Activated naive CD4-positive, alpha-beta T cell treated with anti-CD3 and anti-CD28 coated beads, Interleukin-2, amount 50 U/mL, for 24 hours (primary cell): ENCODE measurements around the gene ANXA4.
"Not testable (repeated sequence)": the region's sequence is repeated elsewhere in the genome, so short reads cannot be mapped to it uniquely, and the experiment has no call there.

Experiments used
- H3K27ac Mint-ChIP-seq: one replicate; pipeline ENCODE4 v1.8.0; 2021; ENCODE audit warnings: mild to moderate bottlenecking, mixed read lengths
- H3K27me3 Mint-ChIP-seq: one replicate; pipeline ENCODE4 v1.8.0; 2021; ENCODE audit warnings: mixed read lengths
- H3K36me3 Mint-ChIP-seq: one replicate; pipeline ENCODE4 v1.8.0; 2021; ENCODE audit warnings: mixed read lengths
- H3K4me1 Mint-ChIP-seq: one replicate; pipeline ENCODE4 v1.8.0; 2021; ENCODE audit warnings: mixed read lengths
- H3K4me3 Mint-ChIP-seq: one replicate; pipeline ENCODE4 v1.8.0; 2021; ENCODE audit warnings: mild to moderate bottlenecking, mixed read lengths
- H3K9me3 Mint-ChIP-seq: one replicate; pipeline ENCODE4 v1.8.0; 2021; ENCODE audit warnings: mixed read lengths

The ANXA4 gene

DNA sequence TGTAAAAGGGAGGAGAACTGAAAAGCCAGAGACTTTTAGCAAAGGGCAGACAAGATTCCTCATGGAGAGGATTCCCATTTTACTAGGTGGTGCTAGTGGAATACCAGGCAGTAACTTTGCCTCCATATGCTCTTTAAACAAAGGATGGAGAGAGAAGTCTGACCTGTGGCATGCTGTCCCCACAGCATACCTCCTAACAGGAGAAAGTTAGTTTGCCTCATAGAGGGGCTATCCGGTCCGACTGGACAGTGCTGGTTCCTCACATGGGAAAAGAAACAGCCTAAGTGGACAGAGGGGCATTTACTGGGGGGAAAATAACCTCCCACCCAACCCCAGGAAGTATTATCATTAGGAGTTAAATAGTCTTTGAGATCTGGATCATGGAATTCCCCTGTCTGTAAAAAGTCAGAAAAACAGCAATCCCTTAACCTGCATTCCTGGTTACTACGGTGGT lies 55.9 kb downstream of the ANXA4 start:
- Mint-ChIP-seq H3K27ac (no peak overlapping the region), H3K27me3 (no peaks in the 10 kb centered on the region), H3K4me3 (no peak overlapping the region), H3K4me1 (peaks cover 16% of the 10 kb centered on the region), H3K9me3 (no peaks in the 10 kb centered on the region), H3K36me3 (peaks cover 4% of the 10 kb centered on the region)

DNA sequence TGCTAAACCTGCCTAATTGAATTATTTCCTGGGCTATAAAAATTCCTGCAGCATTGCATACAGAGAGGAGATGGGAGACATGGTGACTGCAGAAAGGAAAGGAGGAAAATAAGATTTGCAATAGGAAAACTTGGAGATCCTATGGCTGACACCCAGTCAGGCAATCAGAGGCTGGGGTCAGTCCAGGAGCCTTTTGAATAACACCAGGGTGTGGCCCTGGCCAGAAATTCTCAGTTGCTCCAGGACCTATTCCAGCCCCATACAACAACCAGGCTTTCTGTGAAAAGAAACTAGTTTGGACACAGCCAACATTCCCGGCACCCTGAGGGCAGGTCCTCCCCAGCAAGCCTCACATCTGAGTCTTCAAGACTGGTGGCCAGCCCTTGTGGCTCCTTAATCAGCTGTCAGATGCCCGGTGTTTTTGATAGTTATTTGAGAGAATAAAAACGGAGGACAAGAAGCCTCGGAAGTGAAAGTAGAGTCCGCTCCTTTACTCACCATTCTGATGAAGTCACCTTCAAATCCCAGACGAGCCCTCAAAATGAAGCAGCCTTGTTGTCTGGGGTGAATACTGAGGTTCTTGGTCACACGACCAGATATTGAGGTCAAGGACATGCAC lies 56.5 kb downstream of the ANXA4 start:
- peak overlapping the region; percentile 19 for H3K4me3 Mint-ChIP-seq
- peaks cover 21% of the 10 kb centered on the region for H3K4me1 Mint-ChIP-seq
- no peaks in the 10 kb centered on the region for H3K27me3 Mint-ChIP-seq
- peaks cover 4% of the 10 kb centered on the region for H3K36me3 Mint-ChIP-seq
- H3K9me3 Mint-ChIP-seq, result no peaks in the 10 kb centered on the region
- no peak overlapping the region for H3K27ac Mint-ChIP-seq

DNA sequence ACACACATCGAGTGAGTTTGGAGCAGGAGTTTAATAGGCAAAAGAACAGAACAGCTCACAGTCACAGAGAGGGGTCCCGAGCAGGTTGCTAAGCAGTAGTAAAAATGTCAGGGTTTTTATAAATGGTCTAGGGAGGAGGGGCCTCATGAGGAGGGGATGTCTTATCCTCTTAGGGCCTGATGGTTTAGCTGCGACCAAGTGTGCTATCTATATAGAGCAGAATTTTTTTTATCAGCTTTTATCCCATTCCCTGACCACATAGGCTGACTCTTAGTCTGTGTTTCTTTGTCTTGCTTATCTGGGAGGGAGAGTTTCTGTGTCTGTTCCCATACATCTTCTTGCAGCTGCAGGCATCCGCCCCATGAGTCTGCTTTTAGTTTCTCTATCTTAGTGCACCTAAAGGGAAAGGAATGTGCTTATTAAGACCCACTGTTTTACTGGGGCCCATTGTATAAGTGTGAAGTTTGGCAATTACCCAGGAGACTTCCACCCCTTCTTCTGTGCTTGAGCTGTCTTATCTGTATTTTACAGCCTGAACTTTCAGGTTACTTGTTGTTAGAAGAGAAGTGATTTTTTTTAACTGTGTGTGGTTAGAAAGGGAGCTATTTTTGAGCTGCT lies 57.1 kb downstream of the ANXA4 start:
- peaks cover 25% of the 10 kb centered on the region for H3K4me1 Mint-ChIP-seq
- H3K27me3 Mint-ChIP-seq, result no peaks in the 10 kb centered on the region
- peak overlapping the region; percentile 19 for H3K4me3 Mint-ChIP-seq
- H3K27ac Mint-ChIP-seq, result no peak overlapping the region
- H3K36me3 Mint-ChIP-seq, result peaks cover 6% of the 10 kb centered on the region
- no peaks in the 10 kb centered on the region for H3K9me3 Mint-ChIP-seq

DNA sequence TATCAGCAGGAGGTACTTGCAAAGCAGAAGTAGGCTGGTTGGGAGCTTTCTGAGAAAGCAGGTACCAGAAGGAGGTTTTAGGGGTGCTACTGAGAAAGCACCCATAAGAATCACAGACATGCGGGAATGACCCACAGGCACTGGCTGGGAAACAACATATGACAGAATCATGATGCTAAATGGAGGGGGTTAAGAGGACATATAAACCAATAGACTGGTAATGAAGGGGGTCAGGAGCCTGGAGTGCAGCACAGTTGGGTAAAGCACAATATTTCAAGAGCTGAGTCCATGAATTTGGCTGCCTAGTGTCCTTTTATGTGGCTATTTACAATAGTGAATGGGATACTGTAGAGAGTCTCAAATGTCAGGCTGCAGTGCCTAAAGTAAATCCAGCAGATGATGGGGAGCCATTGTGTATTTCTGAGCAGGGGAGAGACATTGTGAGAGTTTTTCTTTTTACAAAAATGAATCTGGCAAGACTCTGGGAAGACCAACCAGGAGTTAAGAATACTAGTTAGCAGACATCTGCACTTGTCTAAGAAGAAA lies 59.9 kb downstream of the ANXA4 start:
- Mint-ChIP-seq H3K9me3 (no peaks in the 10 kb centered on the region), H3K27ac (no peak overlapping the region), H3K4me3 (no peak overlapping the region), H3K27me3 (no peaks in the 10 kb centered on the region), H3K36me3 (peaks cover 6% of the 10 kb centered on the region), H3K4me1 (peaks cover 32% of the 10 kb centered on the region)

DNA sequence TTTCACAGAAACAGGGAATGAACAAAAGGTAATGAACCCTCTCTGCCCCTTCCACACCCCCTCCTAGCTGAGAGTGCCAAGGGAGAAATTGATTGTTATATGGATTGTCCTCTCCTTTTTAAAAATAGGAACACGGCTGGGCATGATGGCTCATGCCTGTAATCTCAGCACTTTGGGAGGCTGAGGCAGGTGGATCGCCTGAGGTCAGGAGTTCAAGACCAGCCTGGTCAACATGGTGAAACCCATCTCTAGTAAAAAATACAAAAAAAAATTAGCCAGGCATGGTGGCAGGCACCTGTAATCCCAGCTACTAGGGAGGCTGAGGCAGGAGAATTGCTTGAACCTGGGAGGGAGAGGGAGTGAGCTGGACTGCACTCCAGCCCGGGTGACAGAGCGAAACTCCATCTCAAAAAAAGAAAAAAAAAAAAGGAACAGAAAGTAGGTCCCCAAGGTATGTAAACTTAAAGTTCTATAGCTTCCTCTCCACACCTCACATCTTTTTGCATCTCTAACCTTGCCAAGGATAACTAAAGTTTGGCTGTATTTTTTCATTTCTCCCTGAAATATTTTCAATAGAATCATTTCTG lies 60.9 kb downstream of the ANXA4 start:
- H3K36me3 Mint-ChIP-seq, H3K27ac Mint-ChIP-seq, H3K9me3 Mint-ChIP-seq, H3K4me3 Mint-ChIP-seq, H3K27me3 Mint-ChIP-seq: not testable (repeated sequence)
- peaks cover 32% of the 10 kb centered on the region for H3K4me1 Mint-ChIP-seq

DNA sequence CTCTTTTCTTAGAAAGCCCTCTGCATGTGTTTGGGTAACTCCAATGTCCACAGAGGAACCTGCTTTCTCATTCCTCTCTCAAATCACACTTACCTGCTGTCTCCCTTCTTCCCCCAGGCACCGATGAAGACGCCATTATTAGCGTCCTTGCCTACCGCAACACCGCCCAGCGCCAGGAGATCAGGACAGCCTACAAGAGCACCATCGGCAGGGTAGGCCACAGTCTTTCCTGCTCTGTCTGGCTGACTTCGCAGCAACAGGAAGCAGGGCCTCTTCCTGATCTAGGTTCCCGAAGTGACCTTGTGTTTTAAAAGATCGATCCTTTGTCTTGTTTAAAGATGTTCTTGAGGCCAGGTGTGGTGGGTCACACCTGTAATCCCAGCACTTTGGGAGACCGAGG lies 62.5 kb downstream of the ANXA4 start:
- H3K27ac Mint-ChIP-seq, result no peak overlapping the region
- H3K27me3 Mint-ChIP-seq, result no peaks in the 10 kb centered on the region
- peaks cover 6% of the 10 kb centered on the region for H3K36me3 Mint-ChIP-seq
- H3K9me3 Mint-ChIP-seq, result no peaks in the 10 kb centered on the region
- H3K4me1 Mint-ChIP-seq, result peaks cover 19% of the 10 kb centered on the region
- H3K4me3 Mint-ChIP-seq, result no peak overlapping the region

DNA sequence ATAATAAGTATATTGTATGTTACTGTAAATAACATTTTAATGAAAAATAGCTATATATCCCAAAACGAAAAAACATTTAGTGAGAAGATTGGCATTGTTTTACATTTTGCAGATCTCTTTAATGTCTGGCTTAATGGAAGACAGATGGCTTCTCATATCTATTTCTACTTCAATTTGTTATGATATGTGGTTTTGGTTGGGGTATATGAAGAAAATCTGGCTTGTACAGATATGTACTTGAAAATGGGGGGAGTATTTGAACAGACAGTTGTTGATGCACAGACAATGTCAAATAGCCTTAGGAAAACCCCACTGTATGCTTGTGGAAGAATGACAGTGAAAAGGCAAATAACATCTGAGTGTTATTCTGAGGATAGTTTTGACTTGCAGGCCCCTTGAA lies 64.0 kb downstream of the ANXA4 start:
- Mint-ChIP-seq H3K27ac (no peak overlapping the region), H3K9me3 (no peaks in the 10 kb centered on the region), H3K36me3 (peaks cover 6% of the 10 kb centered on the region), H3K4me1 (peaks cover 19% of the 10 kb centered on the region), H3K4me3 (no peak overlapping the region), H3K27me3 (no peaks in the 10 kb centered on the region)

DNA sequence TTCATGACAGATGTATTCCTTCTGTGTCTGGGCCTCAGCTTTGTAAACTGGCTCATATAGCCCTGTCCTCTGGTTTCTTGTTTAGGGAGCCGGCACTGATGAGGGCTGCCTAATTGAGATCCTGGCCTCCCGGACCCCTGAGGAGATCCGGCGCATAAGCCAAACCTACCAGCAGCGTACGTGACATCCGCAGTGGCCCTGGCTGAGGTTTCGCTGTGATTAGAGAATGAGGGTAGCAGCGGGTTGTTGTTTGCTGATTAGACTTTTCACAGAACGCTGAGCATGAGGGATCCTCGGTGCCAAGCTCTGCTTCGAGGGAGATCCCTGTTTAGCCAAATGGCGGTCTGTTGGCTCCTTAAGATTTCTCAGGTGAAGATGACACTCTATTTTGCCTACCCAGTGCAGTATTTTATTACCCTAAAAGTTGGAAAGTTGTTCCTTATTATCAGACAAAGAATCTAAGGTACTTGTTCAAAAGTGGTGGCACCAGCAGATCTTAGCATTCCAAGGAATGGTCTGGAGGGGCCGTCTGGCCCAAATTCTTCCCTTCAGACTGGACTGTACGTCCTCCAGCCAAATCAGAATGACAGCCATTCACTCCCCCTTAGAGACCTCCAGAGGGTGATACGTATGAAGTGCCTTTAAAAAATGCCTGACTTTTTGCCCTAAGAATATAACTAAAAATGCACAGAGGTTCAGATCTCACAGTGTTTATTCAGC lies 66.0 kb downstream of the ANXA4 start:
- no peak overlapping the region for H3K4me3 Mint-ChIP-seq
- H3K9me3 Mint-ChIP-seq, result no peaks in the 10 kb centered on the region
- peaks cover 16% of the 10 kb centered on the region for H3K4me1 Mint-ChIP-seq
- H3K27ac Mint-ChIP-seq, result no peak overlapping the region
- H3K27me3 Mint-ChIP-seq, result no peaks in the 10 kb centered on the region
- peaks cover 3% of the 10 kb centered on the region for H3K36me3 Mint-ChIP-seq

DNA sequence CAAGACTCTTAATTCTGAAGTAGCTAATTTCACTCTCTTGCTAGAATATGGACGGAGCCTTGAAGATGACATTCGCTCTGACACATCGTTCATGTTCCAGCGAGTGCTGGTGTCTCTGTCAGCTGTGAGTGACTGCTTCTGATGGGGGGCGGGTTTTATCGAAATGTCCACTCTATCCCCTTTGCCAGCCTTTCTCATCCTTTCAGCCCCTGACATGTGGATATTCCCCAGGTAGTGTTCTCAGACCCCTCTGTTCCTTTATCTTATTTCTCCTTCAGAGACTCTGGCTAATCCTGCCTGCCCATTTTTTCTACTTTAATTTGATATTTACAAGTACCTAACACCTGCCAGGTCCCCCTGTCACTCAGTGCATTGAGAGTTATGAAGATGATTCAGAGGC lies 68.6 kb downstream of the ANXA4 start:
- Mint-ChIP-seq H3K4me3 (no peak overlapping the region), H3K27ac (no peak overlapping the region), H3K27me3 (no peaks in the 10 kb centered on the region), H3K36me3 (no peaks in the 10 kb centered on the region), H3K9me3 (no peaks in the 10 kb centered on the region), H3K4me1 (no peaks in the 10 kb centered on the region)

DNA sequence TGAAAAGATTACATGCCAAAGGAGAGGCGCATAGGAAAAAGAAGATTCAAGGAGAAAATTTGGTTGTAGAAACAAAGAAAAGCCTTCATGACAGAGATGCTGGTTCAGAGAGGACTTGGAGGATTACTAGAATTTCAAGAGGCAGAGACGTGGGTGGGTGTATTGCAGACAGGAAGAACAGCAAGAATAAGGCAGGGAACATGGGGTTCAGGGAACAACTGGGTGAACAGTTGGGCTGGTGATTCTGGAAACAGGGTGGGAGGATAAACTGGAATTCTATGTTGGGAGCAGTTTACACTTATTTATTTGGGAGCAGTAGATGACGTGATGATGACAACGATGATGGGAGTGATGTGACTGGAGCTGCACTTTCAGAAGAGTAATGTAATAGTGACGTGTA lies 69.1 kb downstream of the ANXA4 start:
- Mint-ChIP-seq H3K27me3 (no peaks in the 10 kb centered on the region), H3K36me3 (no peaks in the 10 kb centered on the region), H3K9me3 (no peaks in the 10 kb centered on the region), H3K4me1 (no peaks in the 10 kb centered on the region), H3K4me3 (no peak overlapping the region), H3K27ac (no peak overlapping the region)

DNA sequence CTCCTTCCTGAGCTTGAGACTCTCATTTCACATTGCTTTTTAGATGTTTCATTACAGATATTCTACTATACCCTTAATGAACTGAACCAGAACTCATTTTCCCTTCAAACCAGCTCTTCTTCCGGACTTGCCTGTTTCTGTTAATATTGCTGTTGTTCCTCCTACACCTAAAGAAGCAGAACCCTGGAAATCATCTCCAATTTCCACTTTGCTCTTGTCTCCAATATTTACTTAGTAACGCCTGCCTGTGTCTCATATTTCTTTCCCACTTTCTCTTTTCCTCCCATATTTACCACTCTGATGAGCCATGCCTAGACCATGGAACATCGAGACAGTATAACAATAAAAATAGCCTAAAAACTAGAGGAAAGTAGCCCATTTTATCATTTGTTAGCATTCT lies 69.7 kb downstream of the ANXA4 start:
- Mint-ChIP-seq H3K9me3 (no peaks in the 10 kb centered on the region), H3K27ac (no peak overlapping the region), H3K4me1 (peaks cover 3% of the 10 kb centered on the region), H3K36me3 (no peaks in the 10 kb centered on the region), H3K27me3 (no peaks in the 10 kb centered on the region), H3K4me3 (no peak overlapping the region)

DNA sequence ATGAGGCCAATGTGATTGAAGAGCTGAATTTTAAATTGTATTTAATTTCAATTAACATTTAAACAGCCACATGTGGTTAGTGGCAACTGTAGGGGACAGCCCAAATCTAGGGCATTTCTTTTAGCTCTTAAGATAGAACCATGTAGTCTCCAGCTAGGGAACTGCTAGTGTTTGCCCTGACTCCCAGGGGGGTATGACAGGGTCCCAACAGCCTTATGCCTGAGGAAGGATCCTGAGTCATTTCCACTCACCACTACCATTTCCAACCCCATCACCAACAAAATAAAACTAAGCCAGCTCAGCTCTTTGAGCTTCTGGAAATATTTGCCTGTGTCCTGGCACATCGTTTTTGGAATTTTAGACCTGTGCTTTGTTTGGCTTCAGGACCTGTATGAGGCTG lies 73.8 kb downstream of the ANXA4 start:
- Mint-ChIP-seq H3K4me3 (no peak overlapping the region), H3K27me3 (no peaks in the 10 kb centered on the region), H3K9me3 (no peaks in the 10 kb centered on the region), H3K36me3 (peaks cover 2% of the 10 kb centered on the region), H3K4me1 (peaks cover 9% of the 10 kb centered on the region), H3K27ac (no peak overlapping the region)

DNA sequence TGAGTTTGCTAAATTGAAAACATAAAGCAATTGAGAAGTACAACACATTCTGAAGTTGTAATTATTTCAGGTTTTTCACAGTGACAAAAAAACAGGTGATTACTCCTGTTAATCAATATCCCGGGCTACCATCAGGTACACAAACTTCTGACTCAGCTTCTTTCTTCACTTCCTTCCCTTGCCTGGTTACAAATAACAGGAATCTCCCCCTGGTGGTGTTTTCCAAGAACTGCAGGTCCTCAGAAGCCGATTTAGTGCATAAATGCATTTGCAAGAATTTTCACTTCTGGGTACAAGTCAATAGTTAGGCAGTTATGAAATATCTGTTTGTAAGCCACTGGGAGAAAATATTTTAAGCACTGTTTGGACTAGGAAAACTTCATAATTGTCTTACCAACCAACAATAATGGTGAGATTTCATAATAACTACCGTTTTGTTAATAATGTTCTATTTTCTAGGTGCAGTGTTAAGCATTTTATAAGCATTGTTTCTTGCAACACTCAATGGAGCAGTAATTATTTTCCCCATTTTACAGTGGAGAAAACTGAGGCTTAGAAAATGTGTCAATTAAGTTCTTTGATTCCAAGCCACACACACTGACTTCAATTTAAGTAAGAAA lies 75.1 kb downstream of the ANXA4 start:
- no peaks in the 10 kb centered on the region for H3K27me3 Mint-ChIP-seq
- peak overlapping the region; percentile 71 for H3K27ac Mint-ChIP-seq
- no peak overlapping the region for H3K4me3 Mint-ChIP-seq
- peaks cover 2% of the 10 kb centered on the region for H3K36me3 Mint-ChIP-seq
- no peaks in the 10 kb centered on the region for H3K9me3 Mint-ChIP-seq
- H3K4me1 Mint-ChIP-seq, result peaks cover 9% of the 10 kb centered on the region

DNA sequence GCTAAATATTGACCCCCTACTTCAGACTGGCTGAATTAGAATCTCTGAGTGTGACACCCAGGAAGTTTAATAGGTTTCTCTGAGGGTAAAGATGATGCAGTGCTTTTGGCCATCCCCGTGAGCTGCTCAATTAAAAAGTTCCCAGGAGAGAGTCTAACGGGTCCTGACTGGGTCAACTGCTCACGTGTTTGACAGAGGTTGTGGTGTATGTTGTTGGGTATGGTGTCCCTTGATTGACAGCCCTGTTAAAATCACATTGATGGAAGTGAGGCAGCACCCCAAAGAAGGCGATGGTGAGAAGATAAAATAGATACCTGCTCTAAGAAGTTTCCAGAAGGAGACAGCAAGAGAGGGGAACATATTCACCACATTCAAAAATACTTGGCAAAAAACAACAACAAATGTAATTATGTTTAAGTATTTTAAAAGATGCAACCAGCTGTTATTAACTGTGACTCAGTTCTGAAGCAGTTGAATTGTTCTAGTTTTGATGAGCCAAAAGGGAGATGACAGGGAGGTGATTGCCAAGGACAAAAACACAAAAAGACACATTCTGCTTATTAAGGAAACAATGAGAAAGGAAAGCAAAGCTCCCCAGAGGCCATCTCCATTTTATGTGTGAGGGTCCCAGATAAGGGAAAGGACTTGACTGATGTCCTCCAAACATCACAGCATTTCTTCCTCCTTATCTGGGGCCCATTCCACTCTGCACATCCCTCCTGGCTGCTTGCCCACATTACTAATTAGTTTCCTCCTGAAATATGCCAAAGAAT lies 76.0 kb downstream of the ANXA4 start:
- Mint-ChIP-seq H3K36me3 (peaks cover 2% of the 10 kb centered on the region), H3K4me1 (peaks cover 9% of the 10 kb centered on the region), H3K4me3 (no peak overlapping the region)

More for the DNA sequence above, 76.0 kb downstream of the ANXA4 start:
- no peaks in the 10 kb centered on the region for H3K9me3 Mint-ChIP-seq
- H3K27ac Mint-ChIP-seq, result no peak overlapping the region
- no peaks in the 10 kb centered on the region for H3K27me3 Mint-ChIP-seq
